ENCODE data around the gene RABGGTB. TPM values are rescaled to one million over a fixed set of nuclear protein-coding genes. Genes with fewer than 3 reads are reported as not detected.
A peak's percentile ranks its signal among the peaks of the same experiment; 100 is the strongest.

Gene RABGGTB
- total RNA-seq, 1 experiment from 2014 or later, result 162 TPM

DNA sequence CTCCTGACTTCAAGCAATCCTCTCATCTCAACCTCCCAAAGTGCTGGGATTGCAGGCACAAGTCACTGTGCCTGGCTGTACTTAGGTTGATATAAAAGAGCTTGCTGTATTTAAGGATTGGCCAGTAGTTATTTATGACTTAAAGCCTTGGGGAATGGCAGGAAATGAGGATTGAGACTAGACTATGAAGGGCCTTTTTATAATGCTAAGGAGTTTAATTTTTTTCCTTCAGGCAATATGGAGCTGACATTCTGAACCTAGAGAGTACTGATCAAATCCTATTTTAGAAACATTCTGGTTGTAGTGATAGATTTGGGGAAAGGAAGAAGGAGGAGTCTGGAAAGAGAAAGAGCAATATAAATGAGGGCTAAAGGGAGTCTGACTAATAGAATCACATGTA lies 55.4 kb downstream of the RABGGTB start:
- Histone ChIP-seq H2BK15ac (ENCODE audit: low read depth, low read length) (no peak overlapping the region), H3K23ac (ENCODE audit: insufficient read length, low read depth, low read length) (no peak overlapping the region), H3K9me3 (ENCODE audit: control insufficient read depth, low read depth, low read length) (no peaks in the 10 kb centered on the region), H2BK12ac (ENCODE audit: insufficient read length, low read depth, low read length) (no peak overlapping the region), H2BK5ac (ENCODE audit: insufficient read length, low read length) (no peak overlapping the region), H3K23me2 (ENCODE audit: insufficient read length, low read depth, low read length, poor library complexity, severe bottlenecking) (no peaks in the 10 kb centered on the region), H4K91ac (ENCODE audit: insufficient read length, low read depth, low read length) (no peak overlapping the region), H3K9ac (ENCODE audit: extremely low read depth, insufficient read length, low read length) (no peak overlapping the region), H2BK20ac (ENCODE audit: low read depth, low read length, poor library complexity, severe bottlenecking) (no peak overlapping the region), H3K79me1 (ENCODE audit: insufficient read depth, low read depth, low read length, poor library complexity, severe bottlenecking) (no peaks in the 10 kb centered on the region), H3K27me3 (ENCODE audit: insufficient read depth, low read length) (no peaks in the 10 kb centered on the region), H4K5ac (ENCODE audit: insufficient read length, low read depth, low read length) (no peak overlapping the region), H2AFZ (ENCODE audit: low read length) (no peak overlapping the region), H3K14ac (ENCODE audit: insufficient read depth, low read length) (no peak overlapping the region), H3K4ac (ENCODE audit: low read depth, low read length) (no peak overlapping the region), H2BK120ac (ENCODE audit: low read depth, low read length, poor library complexity, severe bottlenecking) (no peak overlapping the region), H4K20me1 (ENCODE audit: control insufficient read depth, insufficient read depth, insufficient read length) (no peaks in the 10 kb centered on the region), H3K4me2 (ENCODE audit: insufficient read depth, insufficient read length, low read length) (no peak overlapping the region), H3K27ac (ENCODE audit: insufficient read length, low read depth, low read length) (no peak overlapping the region), H3K79me2 (ENCODE audit: insufficient read depth, low read length) (no peaks in the 10 kb centered on the region), H4K8ac (replicated peaks; ENCODE audit: insufficient read length, low read depth, low read length) (no peak overlapping the region), H3K4me1 (ENCODE audit: insufficient read depth, low read length) (no peaks in the 10 kb centered on the region), H3T11ph (ENCODE audit: low read length) (no peak overlapping the region), H2AK5ac (ENCODE audit: insufficient read length, low read length) (no peak overlapping the region), H3K56ac (ENCODE audit: insufficient read length, low read depth, low read length) (no peak overlapping the region), H3K18ac (ENCODE audit: insufficient read length, low read depth, low read length) (no peak overlapping the region)
- TF ChIP-seq, protein P1, sequence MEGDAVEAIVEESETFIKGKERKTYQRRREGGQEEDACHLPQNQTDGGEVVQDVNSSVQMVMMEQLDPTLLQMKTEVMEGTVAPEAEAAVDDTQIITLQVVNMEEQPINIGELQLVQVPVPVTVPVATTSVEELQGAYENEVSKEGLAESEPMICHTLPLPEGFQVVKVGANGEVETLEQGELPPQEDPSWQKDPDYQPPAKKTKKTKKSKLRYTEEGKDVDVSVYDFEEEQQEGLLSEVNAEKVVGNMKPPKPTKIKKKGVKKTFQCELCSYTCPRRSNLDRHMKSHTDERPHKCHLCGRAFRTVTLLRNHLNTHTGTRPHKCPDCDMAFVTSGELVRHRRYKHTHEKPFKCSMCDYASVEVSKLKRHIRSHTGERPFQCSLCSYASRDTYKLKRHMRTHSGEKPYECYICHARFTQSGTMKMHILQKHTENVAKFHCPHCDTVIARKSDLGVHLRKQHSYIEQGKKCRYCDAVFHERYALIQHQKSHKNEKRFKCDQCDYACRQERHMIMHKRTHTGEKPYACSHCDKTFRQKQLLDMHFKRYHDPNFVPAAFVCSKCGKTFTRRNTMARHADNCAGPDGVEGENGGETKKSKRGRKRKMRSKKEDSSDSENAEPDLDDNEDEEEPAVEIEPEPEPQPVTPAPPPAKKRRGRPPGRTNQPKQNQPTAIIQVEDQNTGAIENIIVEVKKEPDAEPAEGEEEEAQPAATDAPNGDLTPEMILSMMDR (conservative IDR thresholded peaks at IDR 0.05), result no peak
- Mint-ChIP-seq H3K4me1 (no peaks in the 10 kb centered on the region), H3K4me3 (no peak overlapping the region), H3K9me3 (peaks cover 0 to 7% of the 10 kb centered on the region in 2 experiments; a peak in 2 of 5 replicates), H3K27ac (peak overlapping the region in 1 of 3 experiments; percentile 12; a peak in 1 of 7 replicates), H3K36me3 (ENCODE audit: insufficient read depth in 1 of 3, low read depth in 3 of 3) (no peaks in the 10 kb centered on the region; a peak in 2 of 7 replicates), H3K27me3 (ENCODE audit: low read depth) (no peaks in the 10 kb centered on the region)
- no peak for DNase-seq

Other genes starting within 250 kb of the RABGGTB start
- gene SLC44A5, start 175.1 kb upstream of the RABGGTB start, total RNA-seq (2021), result 2.1 and 2.4 TPM in 2 replicates
- gene ACADM, start 61.5 kb upstream of the RABGGTB start, total RNA-seq (2021), result 51.3 and 52.2 TPM in 2 replicates
- gene MSH4, start 10.6 kb downstream of the RABGGTB start, total RNA-seq (2021), result 0.53 and 0.63 TPM in 2 replicates
- not detected in 2 replicates for gene ASB17, start 146.1 kb downstream of the RABGGTB start, total RNA-seq (2021)